ENCODE data around the gene SLC17A9. TPM values are rescaled to one million over a fixed set of nuclear protein-coding genes. Genes with fewer than 3 reads are reported as not detected.

Gene SLC17A9
- total and polyA plus RNA-seq, 11 donors: 0.16 to 6.6 (median 0.85) TPM

GRCh38 chr20:62965363-62965771 lies 12.9 kb downstream of the SLC17A9 start:
- no peak for ATAC-seq
- Histone ChIP-seq H3K4me1 (peaks cover 0 to 3% (median 0%) of the 10 kb centered on the region in 12 donors), H3K4me3 (no peak overlapping the region), H3K27ac (no peak overlapping the region), H3K27me3 (peaks cover 0 to 7% (median 0%) of the 10 kb centered on the region in 9 donors), H3K9me3 (no peaks in the 10 kb centered on the region), H3K36me3 (peaks cover 0 to 3% (median 0%) of the 10 kb centered on the region in 9 donors)
- WGBS, 4 donors: 84 to 94% (median 86%) methylated on average over 5 to 19 of the region's 19 CpGs
- intact Hi-C loops (cut with DNase I): no loop called here
- DNase-seq: peak in 1 of 5 donors; percentile 37
- TF ChIP-seq, protein P1, sequence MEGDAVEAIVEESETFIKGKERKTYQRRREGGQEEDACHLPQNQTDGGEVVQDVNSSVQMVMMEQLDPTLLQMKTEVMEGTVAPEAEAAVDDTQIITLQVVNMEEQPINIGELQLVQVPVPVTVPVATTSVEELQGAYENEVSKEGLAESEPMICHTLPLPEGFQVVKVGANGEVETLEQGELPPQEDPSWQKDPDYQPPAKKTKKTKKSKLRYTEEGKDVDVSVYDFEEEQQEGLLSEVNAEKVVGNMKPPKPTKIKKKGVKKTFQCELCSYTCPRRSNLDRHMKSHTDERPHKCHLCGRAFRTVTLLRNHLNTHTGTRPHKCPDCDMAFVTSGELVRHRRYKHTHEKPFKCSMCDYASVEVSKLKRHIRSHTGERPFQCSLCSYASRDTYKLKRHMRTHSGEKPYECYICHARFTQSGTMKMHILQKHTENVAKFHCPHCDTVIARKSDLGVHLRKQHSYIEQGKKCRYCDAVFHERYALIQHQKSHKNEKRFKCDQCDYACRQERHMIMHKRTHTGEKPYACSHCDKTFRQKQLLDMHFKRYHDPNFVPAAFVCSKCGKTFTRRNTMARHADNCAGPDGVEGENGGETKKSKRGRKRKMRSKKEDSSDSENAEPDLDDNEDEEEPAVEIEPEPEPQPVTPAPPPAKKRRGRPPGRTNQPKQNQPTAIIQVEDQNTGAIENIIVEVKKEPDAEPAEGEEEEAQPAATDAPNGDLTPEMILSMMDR (IDR thresholded peaks at IDR 0.05): no peak
- no peak for TF ChIP-seq POLR2A (IDR thresholded peaks at IDR 0.05)

DNA sequence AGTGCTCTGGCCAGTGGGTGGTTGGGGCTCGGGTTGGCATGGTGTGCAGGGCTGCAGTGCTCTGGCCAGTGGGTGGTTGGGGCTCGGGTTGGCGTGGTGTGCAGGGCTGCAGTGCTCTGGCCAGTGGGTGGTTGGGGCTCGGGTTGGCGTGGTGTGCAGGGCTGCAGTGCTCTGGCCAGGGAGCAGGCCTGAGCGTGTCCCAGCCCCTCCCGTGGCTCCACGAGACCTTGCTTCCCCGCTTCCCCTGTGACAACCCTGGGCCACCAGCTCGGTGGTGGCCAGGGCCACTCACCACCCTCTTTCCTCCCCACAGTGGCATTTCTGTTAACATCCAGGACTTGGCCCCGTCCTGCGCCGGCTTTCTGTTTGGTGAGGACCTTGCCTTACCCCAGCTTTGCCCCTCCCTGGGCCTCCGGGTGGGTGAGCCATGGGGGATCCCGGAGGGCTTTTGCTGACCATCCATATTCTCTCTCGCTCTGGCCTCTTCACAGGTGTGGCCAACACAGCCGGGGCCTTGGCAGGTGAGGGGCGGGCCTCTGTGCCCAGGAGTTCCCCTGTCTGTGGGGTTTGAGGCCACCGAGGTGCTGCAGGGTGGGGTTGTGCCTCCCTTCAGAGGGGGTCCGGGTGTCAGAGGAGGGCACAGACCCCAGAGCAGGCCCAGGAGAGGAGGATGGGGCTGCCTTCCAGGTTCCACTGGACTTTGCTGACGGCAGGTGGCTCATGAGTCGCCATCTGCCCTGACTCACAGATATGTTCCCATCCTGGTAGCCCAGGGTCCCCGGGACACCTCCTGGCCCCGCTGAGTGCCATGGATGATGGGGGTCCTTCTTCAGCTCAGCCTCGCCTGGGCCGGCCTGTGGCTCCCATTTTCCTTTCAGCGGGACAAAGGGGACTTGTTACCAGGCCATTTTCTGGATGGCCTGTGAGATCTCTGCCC lies 14.0 kb downstream of the SLC17A9 start:
- WGBS, 4 donors: 93 to 96% (median 94%) methylated on average over 18 to 26 of the region's 27 CpGs
- H3K27ac ChIP-seq: no peak overlapping the region
- H3K27me3 ChIP-seq: peaks cover 0 to 15% (median 0%) of the 10 kb centered on the region in 9 donors
- no peak overlapping the region for H3K4me3 ChIP-seq
- intact Hi-C loops (cut with DNase I): no loop called here
- H3K36me3 ChIP-seq: no peaks in the 10 kb centered on the region
- DNase-seq: no peak
- no peaks in the 10 kb centered on the region for H3K9me3 ChIP-seq
- peaks cover 0 to 3% (median 0%) of the 10 kb centered on the region in 12 donors for H3K4me1 ChIP-seq
- no peak for ATAC-seq
- TF ChIP-seq, protein P1 (IDR thresholded peaks at IDR 0.05): no peak
- TF ChIP-seq POLR2A (IDR thresholded peaks at IDR 0.05): no peak

DNA sequence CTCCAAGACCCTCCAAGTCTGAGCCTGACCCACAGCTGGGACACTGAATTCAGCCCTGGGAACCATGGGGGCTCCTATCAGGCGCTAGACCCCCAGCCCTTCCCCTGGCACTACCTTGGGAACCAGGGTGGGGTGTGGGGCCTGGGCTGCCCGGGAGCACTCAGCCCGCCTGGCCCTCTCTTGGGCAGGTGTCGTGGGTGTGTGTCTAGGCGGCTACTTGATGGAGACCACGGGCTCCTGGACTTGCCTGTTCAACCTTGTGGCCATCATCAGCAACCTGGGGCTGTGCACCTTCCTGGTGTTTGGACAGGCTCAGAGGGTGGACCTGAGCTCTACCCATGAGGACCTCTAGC lies 14.6 kb downstream of the SLC17A9 start:
- WGBS, 4 donors: 91 to 94% (median 92%) methylated on average over 5 to 6 of the region's 6 CpGs

More for the DNA sequence above, 14.6 kb downstream of the SLC17A9 start:
- Histone ChIP-seq H3K36me3 (no peaks in the 10 kb centered on the region), H3K27me3 (peaks cover 0 to 15% (median 0%) of the 10 kb centered on the region in 9 donors), H3K9me3 (no peaks in the 10 kb centered on the region), H3K4me1 (peaks cover 0 to 3% (median 0%) of the 10 kb centered on the region in 12 donors), H3K27ac (no peak overlapping the region), H3K4me3 (no peak overlapping the region)
- intact Hi-C loops (cut with DNase I): no loop called here
- TF ChIP-seq, protein P1 (IDR thresholded peaks at IDR 0.05): no peak
- TF ChIP-seq POLR2A (IDR thresholded peaks at IDR 0.05): no peak
- no peak for ATAC-seq
- DNase-seq: no peak

Measured in heart left ventricle (tissue), 16 donors.